ENCODE data around the gene PTP4A1. TPM values are rescaled to one million over a fixed set of nuclear protein-coding genes. Genes with fewer than 3 reads are reported as not detected.

The PTP4A1 gene
- polyA plus RNA-seq, 1 donor (not counting 4 experiments of a cell fraction or from before 2014, with no cell fraction given) = 65.7 TPM

- Histone ChIP-seq H3K79me2 (ENCODE audit: control insufficient read depth, insufficient read depth, low read length) (peaks cover 53% of the 10 kb centered on the region), H3K27ac (ENCODE audit: control insufficient read depth, insufficient read depth, low read length) (peak overlapping the region; percentile 100), H3K27me3 (ENCODE audit: control insufficient read depth, extremely low read depth, insufficient read depth, low read length) (no peaks in the 10 kb centered on the region), H3K9me3 (ENCODE audit: control insufficient read depth, low read depth, low read length) (no peaks in the 10 kb centered on the region), H3K36me3 (ENCODE audit: control insufficient read depth in 2 of 2, extremely low read depth in 1 of 2, insufficient read depth in 2 of 2, low read length in 2 of 2) (peaks cover under 1 to 24% of the 10 kb centered on the region in 2 experiments), H3K9ac (ENCODE audit: control insufficient read depth, extremely low read depth, insufficient read depth, low read length) (peak overlapping the region; percentile 11), H3K4me3 (ENCODE audit: control insufficient read depth in 2 of 3, extremely low read depth in 1 of 3, insufficient read depth in 2 of 3, low read depth in 1 of 3, low read length in 3 of 3) (peak overlapping the region; percentile 77 to 93 (median 85)), H3K9me1 (ENCODE audit: control insufficient read depth, extremely low read depth, insufficient read depth, low read length) (no peaks in the 10 kb centered on the region), H4K20me1 (ENCODE audit: control insufficient read depth, extremely low read depth, insufficient read depth, low read length) (peaks cover 14% of the 10 kb centered on the region), H2AFZ (ENCODE audit: control insufficient read depth, low read length) (no peak overlapping the region), H3K4me2 (ENCODE audit: control insufficient read depth, extremely low read depth, insufficient read depth, low read depth, low read length) (peak overlapping the region; percentile 70), H3K4me1 (ENCODE audit: control insufficient read depth, extremely low read depth, insufficient read depth, low read length) (peaks cover 15% of the 10 kb centered on the region)
- dilution Hi-C loops (cut with MboI; ENCODE audit: extremely low pct_ligation_motif_present, low sequenced_read_pairs) = no loop called here
- FAIRE-seq (no peak), DNase-seq (ENCODE audit: low read depth, low spot score) (no peak)
- no peak for TF ChIP-seq CTCF (optimal IDR thresholded peaks at IDR 0.05 in 1 of 3, IDR thresholded peaks at IDR 0.05 in 1 of 3, conservative IDR thresholded peaks at IDR 0.05 in 1 of 3; ENCODE audit: extremely low read depth in 1 of 3, insufficient read depth in 2 of 3, low read length in 3 of 3)
Measured at GRCh38 chr6:63574554-63574900, 2.2 kb downstream of the PTP4A1 start.

GRCh38 chr6:63576147-63576772 is 4.0 kb downstream of the PTP4A1 start:
- H3K4me2 ChIP-seq (ENCODE audit: control insufficient read depth, extremely low read depth, insufficient read depth, low read depth, low read length) = peak overlapping the region; percentile 39
- no peak overlapping the region for H3K4me3 ChIP-seq (ENCODE audit: control insufficient read depth in 2 of 3, extremely low read depth in 1 of 3, insufficient read depth in 2 of 3, low read depth in 1 of 3, low read length in 3 of 3)
- H3K27ac ChIP-seq (ENCODE audit: control insufficient read depth, insufficient read depth, low read length) = no peak overlapping the region

More at GRCh38 chr6:63576147-63576772, 4.0 kb downstream of the PTP4A1 start:
- H4K20me1 ChIP-seq (ENCODE audit: control insufficient read depth, extremely low read depth, insufficient read depth, low read length) = peaks cover 16% of the 10 kb centered on the region
- no peaks in the 10 kb centered on the region for H3K27me3 ChIP-seq (ENCODE audit: control insufficient read depth, extremely low read depth, insufficient read depth, low read length)
- H3K9ac ChIP-seq (ENCODE audit: control insufficient read depth, extremely low read depth, insufficient read depth, low read length) = no peak overlapping the region
- H3K4me1 ChIP-seq (ENCODE audit: control insufficient read depth, extremely low read depth, insufficient read depth, low read length) = peaks cover 5% of the 10 kb centered on the region
- FAIRE-seq (no peak), DNase-seq (ENCODE audit: low read depth, low spot score) (no peak)
- TF ChIP-seq EZH2 (IDR thresholded peaks at IDR 0.05; ENCODE audit: low read length) (no peak), CTCF (optimal IDR thresholded peaks at IDR 0.05 in 1 of 3, IDR thresholded peaks at IDR 0.05 in 1 of 3, conservative IDR thresholded peaks at IDR 0.05 in 1 of 3; ENCODE audit: extremely low read depth in 1 of 3, insufficient read depth in 2 of 3, low read length in 3 of 3) (no peak)
- H2AFZ ChIP-seq (ENCODE audit: control insufficient read depth, low read length) = no peak overlapping the region
- peaks cover 7 to 34% of the 10 kb centered on the region in 2 experiments for H3K36me3 ChIP-seq (ENCODE audit: control insufficient read depth in 2 of 2, extremely low read depth in 1 of 2, insufficient read depth in 2 of 2, low read length in 2 of 2)
- dilution Hi-C loops (cut with MboI; ENCODE audit: extremely low pct_ligation_motif_present, low sequenced_read_pairs) = no loop called here
- H3K9me3 ChIP-seq (ENCODE audit: control insufficient read depth, low read depth, low read length) = no peaks in the 10 kb centered on the region
- H3K9me1 ChIP-seq (ENCODE audit: control insufficient read depth, extremely low read depth, insufficient read depth, low read length) = no peaks in the 10 kb centered on the region
- H3K79me2 ChIP-seq (ENCODE audit: control insufficient read depth, insufficient read depth, low read length) = peaks cover 53% of the 10 kb centered on the region

Measured in keratinocyte (primary cell).